Transverse colon (tissue), 4 donors: ENCODE results near the gene ITGA7.

Source experiments
- CTCF ChIP-seq, 5 experiments: fragments of 200-600 bp in 3 of 5; fragments of 450-650 bp in 2 of 5; sonication (generic) in 3 of 5; IDR thresholded peaks; 1 replicate in 2 of 5; 2 replicates in 3 of 5; pipeline ENCODE4 v1.5.1; 2016 to 2017; ENCODE audit warnings: antibody characterized with exemption in 5 of 5, inconsistent platforms in 3 of 5, mild to moderate bottlenecking in 2 of 5, moderate library complexity in 1 of 5
- EP300 ChIP-seq: sonication (generic); formaldehyde crosslinking; IDR thresholded peaks from one replicate; pipeline ENCODE4 v1.6.1; 2017; ENCODE audit warnings: antibody characterized with exemption, low read depth
- POLR2A ChIP-seq: fragments of 450-650 bp; IDR thresholded peaks from one replicate; pipeline ENCODE4 v1.6.1; 2016; ENCODE audit warnings: antibody characterized with exemption, mild to moderate bottlenecking, moderate library complexity
- POLR2AphosphoS5 ChIP-seq, 3 donors: sonication (generic); formaldehyde crosslinking; IDR thresholded peaks; one replicate each; pipeline ENCODE4 v1.6.1; 2016; ENCODE audit warnings: antibody characterized with exemption in 3 of 3

GRCh38 chr12:55659486-55660385 lies 48.0 kb downstream of the ITGA7 start:
- TF ChIP-seq CTCF (IDR thresholded peaks at IDR 0.05) = peak in 4 of 5 experiments; percentile 11 to 33 (median 28)
- TF ChIP-seq POLR2AphosphoS5 (IDR thresholded peaks at IDR 0.05) = peak; percentile 45 to 58 (median 48)
- no peak for TF ChIP-seq POLR2A
- TF ChIP-seq EP300 = peak; percentile 97
